ENCODE results near the gene SCGB3A1. TPM values are rescaled to one million over a fixed set of nuclear protein-coding genes. Genes with fewer than 3 reads are reported as not detected.

SCGB3A1 gene
- total and polyA plus RNA-seq, 2 experiments from 2014 or later, result not detected

DNA sequence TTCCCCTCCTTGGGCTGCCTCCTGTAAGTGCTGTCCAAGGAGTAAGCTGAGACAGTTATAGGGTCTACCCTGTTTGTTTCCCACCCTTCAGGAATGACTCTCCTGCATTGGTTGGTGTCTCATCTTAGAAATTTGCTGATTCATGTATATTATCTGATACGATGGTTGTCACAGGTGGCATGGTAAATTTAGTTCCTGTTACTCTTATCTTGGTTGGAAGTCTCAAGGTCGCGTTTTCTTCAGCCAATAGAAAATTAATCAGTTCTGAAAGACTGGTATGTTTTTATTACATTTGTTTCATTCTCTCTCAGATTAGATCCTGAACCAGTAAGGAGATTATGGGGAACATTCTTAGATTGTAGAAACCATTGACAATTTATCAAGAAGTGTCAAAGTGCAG is 42.7 kb downstream of the SCGB3A1 start:
- Histone ChIP-seq H4K20me1 (ENCODE audit: insufficient read depth) (peaks cover 12% of the 10 kb centered on the region; the same call in 1 of the 2 replicates), H3K36me3 (ENCODE audit: low read depth) (peaks cover 20% of the 10 kb centered on the region), H3F3A (ENCODE audit: insufficient read depth) (no peaks in the 10 kb centered on the region), H3K9me3 (ENCODE audit: low read depth) (no peaks in the 10 kb centered on the region), H3K27me3 (replicated peaks; ENCODE audit: insufficient read depth) (no peaks in the 10 kb centered on the region), H3K27ac (no peak overlapping the region), H3K79me2 (ENCODE audit: insufficient read depth) (peaks cover 78% of the 10 kb centered on the region), H3K4me1 (ENCODE audit: insufficient read depth) (no peaks in the 10 kb centered on the region), H3K4me2 (ENCODE audit: unreplicated experiment) (no peak overlapping the region), H3K9ac (no peak overlapping the region), H3K9me2 (ENCODE audit: insufficient read depth) (no peaks in the 10 kb centered on the region), H3K4me3 (no peak overlapping the region), H2AFZ (no peak overlapping the region)
- WGBS, 2 experiments (ENCODE audit: low coverage in 1 of 2, low lambda C conversion rate in 2 of 2, missing lambda C conversion rate in 2 of 2), result 99 to 100% methylated on average over 3 of the region's 3 CpGs
- no peak for TF ChIP-seq EZH2phosphoT487 (IDR thresholded peaks at IDR 0.05; ENCODE audit: insufficient read depth, low read depth)
- DNase-seq, result no peak
- in situ Hi-C loops (cut with MboI), result no loop called here

DNA sequence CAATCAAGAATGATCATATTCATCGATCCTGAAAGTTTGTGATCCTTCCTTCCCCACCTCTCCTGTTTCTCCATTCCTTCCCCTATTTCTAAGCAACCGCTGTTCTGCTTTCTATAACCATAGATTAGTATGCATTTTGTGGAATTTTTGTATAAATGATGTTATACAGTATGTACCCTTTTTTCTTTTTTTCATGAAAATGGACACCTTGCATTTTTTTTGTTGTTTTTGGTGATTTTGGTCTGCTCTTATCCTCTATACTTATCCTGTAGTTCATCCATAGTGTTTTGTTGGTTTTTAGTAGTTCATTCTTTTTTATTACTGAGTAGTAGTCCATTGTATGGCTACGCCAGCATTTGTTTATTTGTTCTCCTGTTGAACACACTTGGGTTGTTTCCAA is 46.1 kb downstream of the SCGB3A1 start:
- peaks cover 98% of the 10 kb centered on the region for H3K79me2 ChIP-seq (ENCODE audit: insufficient read depth)
- no peak overlapping the region for H3K27ac ChIP-seq
- H3F3A ChIP-seq (ENCODE audit: insufficient read depth), result no peaks in the 10 kb centered on the region
- no peak overlapping the region for H3K4me3 ChIP-seq
- peaks cover 7% of the 10 kb centered on the region; the same call in 1 of the 2 replicates for H3K36me3 ChIP-seq (ENCODE audit: low read depth)
- DNase-seq, result no peak
- TF ChIP-seq EZH2 (IDR thresholded peaks at IDR 0.05; ENCODE audit: insufficient read depth, poor library complexity, severe bottlenecking) (no peak), EZH2phosphoT487 (IDR thresholded peaks at IDR 0.05; ENCODE audit: insufficient read depth, low read depth) (no peak)
- H4K20me1 ChIP-seq (ENCODE audit: insufficient read depth), result peaks cover 6% of the 10 kb centered on the region
- H3K9me3 ChIP-seq (ENCODE audit: low read depth), result no peaks in the 10 kb centered on the region
- in situ Hi-C loops (cut with MboI), result no loop called here
- H3K4me1 ChIP-seq (ENCODE audit: insufficient read depth), result no peaks in the 10 kb centered on the region
- H3K9me2 ChIP-seq (ENCODE audit: insufficient read depth), result no peaks in the 10 kb centered on the region
- no peaks in the 10 kb centered on the region for H3K27me3 ChIP-seq (replicated peaks; ENCODE audit: insufficient read depth)
- H3K4me2 ChIP-seq (ENCODE audit: unreplicated experiment), result no peak overlapping the region
- no peak overlapping the region for H2AFZ ChIP-seq
- WGBS, 2 experiments (ENCODE audit: low coverage in 1 of 2, low lambda C conversion rate in 2 of 2, missing lambda C conversion rate in 2 of 2), result 95 to 100% methylated on average over 3 of the region's 3 CpGs
- H3K9ac ChIP-seq, result no peak overlapping the region

DNA sequence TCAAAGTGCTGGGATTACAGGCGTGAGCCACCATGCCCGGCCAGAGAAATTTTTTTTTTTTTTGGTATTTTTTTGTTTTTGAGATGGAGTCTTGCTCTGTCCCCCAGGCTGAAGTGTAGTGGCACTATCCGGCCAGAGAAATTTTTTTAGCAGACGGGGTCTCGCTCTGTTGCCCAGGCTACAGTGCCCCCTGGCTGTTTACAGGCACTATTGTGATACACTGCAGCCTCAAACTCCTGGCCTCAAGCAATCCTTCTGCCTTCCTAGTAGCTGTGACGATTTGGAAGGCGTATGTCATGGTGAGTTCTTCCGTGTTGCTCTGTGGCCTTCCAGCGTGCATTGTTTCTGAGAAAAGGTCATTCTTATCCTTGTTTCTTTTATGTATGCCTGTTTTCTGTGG is 49.6 kb downstream of the SCGB3A1 start:
- no peak for DNase-seq
- H3K4me1 ChIP-seq (ENCODE audit: insufficient read depth), result no peaks in the 10 kb centered on the region
- peaks cover 5% of the 10 kb centered on the region for H4K20me1 ChIP-seq (ENCODE audit: insufficient read depth)
- H2AFZ ChIP-seq, result no peak overlapping the region
- no peaks in the 10 kb centered on the region for H3K9me3 ChIP-seq (ENCODE audit: low read depth)
- H3F3A ChIP-seq (ENCODE audit: insufficient read depth), result no peaks in the 10 kb centered on the region
- no peaks in the 10 kb centered on the region; the same call in 1 of the 2 replicates for H3K36me3 ChIP-seq (ENCODE audit: low read depth)
- H3K27ac ChIP-seq, result no peak overlapping the region
- no peak overlapping the region for H3K9ac ChIP-seq
- H3K4me3 ChIP-seq, result no peak overlapping the region
- in situ Hi-C loops (cut with MboI), result no loop called here
- WGBS, 2 experiments (ENCODE audit: low coverage in 1 of 2, low lambda C conversion rate in 2 of 2, missing lambda C conversion rate in 2 of 2), result 94 to 97% methylated on average over 9 of the region's 9 CpGs
- no peaks in the 10 kb centered on the region for H3K27me3 ChIP-seq (replicated peaks; ENCODE audit: insufficient read depth)
- no peak overlapping the region for H3K4me2 ChIP-seq (ENCODE audit: unreplicated experiment)
- TF ChIP-seq EZH2phosphoT487 (IDR thresholded peaks at IDR 0.05; ENCODE audit: insufficient read depth, low read depth) (no peak), EZH2 (IDR thresholded peaks at IDR 0.05; ENCODE audit: insufficient read depth, poor library complexity, severe bottlenecking) (no peak)
- H3K79me2 ChIP-seq (ENCODE audit: insufficient read depth), result peaks cover 95% of the 10 kb centered on the region
- no peaks in the 10 kb centered on the region for H3K9me2 ChIP-seq (ENCODE audit: insufficient read depth)

Other genes with a start within 250 kb of the SCGB3A1 start
- 45.2 and 49.1 TPM in 2 replicates for gene GFPT2, start 238.2 kb downstream of the SCGB3A1 start, total RNA-seq (2014; rRNA removed; shearing (Covaris generic))
- 71.0 and 75.3 TPM in 2 replicates for gene GFPT2, start 238.2 kb downstream of the SCGB3A1 start, polyA plus RNA-seq (2016; fragmentation: Nextera tagmentation; extraction: Ambion mirVana)
- gene CNOT6, start 97.1 kb downstream of the SCGB3A1 start, total RNA-seq (2014; rRNA removed; shearing (Covaris generic)), result 7.7 and 7.8 TPM in 2 replicates
- 5.3 and 5.4 TPM in 2 replicates for gene CNOT6, start 97.1 kb downstream of the SCGB3A1 start, polyA plus RNA-seq (2016; fragmentation: Nextera tagmentation; extraction: Ambion mirVana)
- gene FLT4, start 58.1 kb upstream of the SCGB3A1 start, total RNA-seq (2014; rRNA removed; shearing (Covaris generic)), result 0.76 TPM in 1 of 2 replicates, not detected in the other
- not detected in 2 replicates for gene FLT4, start 58.1 kb upstream of the SCGB3A1 start, polyA plus RNA-seq (2016; fragmentation: Nextera tagmentation; extraction: Ambion mirVana)
- gene OR2Y1, start 148.6 kb upstream of the SCGB3A1 start, total RNA-seq (2014; rRNA removed; shearing (Covaris generic)), result not detected in 2 replicates
- not detected in 2 replicates for gene OR2Y1, start 148.6 kb upstream of the SCGB3A1 start, polyA plus RNA-seq (2016; fragmentation: Nextera tagmentation; extraction: Ambion mirVana)
- 200 and 209 TPM in 2 replicates for gene MGAT1, start 211.3 kb upstream of the SCGB3A1 start, total RNA-seq (2014; rRNA removed; shearing (Covaris generic))
- 180 and 192 TPM in 2 replicates for gene MGAT1, start 211.3 kb upstream of the SCGB3A1 start, polyA plus RNA-seq (2016; fragmentation: Nextera tagmentation; extraction: Ambion mirVana)

Data from GM23248 (cell line).